ENCODE data around the gene XKR7. TPM values are rescaled to one million over a fixed set of nuclear protein-coding genes. Genes with fewer than 3 reads are reported as not detected.

XKR7 gene
- total RNA-seq, 4 donors from 2014 or later: not detected

GRCh38 chr20:31934968-31935764 lies 32.8 kb upstream of the XKR7 start:
- DNase-seq (ENCODE audit: low spot score in 2 of 2): no peak
- TF ChIP-seq POLR2AphosphoS5 (IDR thresholded peaks at IDR 0.05) (no peak), CTCF (IDR thresholded peaks at IDR 0.05) (no peak), EP300 (IDR thresholded peaks at IDR 0.05) (no peak), POLR2A (IDR thresholded peaks at IDR 0.05) (no peak)
- no peaks in the 10 kb centered on the region for H3K9me3 ChIP-seq

GRCh38 chr20:31936420-31936819 lies 31.5 kb upstream of the XKR7 start:
- Histone ChIP-seq H3K9me3 (no peaks in the 10 kb centered on the region), H3K27ac (no peak overlapping the region), H3K4me3 (no peak overlapping the region), H3K36me3 (no peaks in the 10 kb centered on the region), H3K4me1 (no peaks in the 10 kb centered on the region), H3K27me3 (no peaks in the 10 kb centered on the region)
- no peak for DNase-seq (ENCODE audit: low spot score in 2 of 2)
- 74% methylated on average over 4 of the region's 4 CpGs for WGBS
- TF ChIP-seq CTCF (IDR thresholded peaks at IDR 0.05) (no peak), EP300 (IDR thresholded peaks at IDR 0.05) (no peak), POLR2AphosphoS5 (IDR thresholded peaks at IDR 0.05) (no peak), POLR2A (IDR thresholded peaks at IDR 0.05) (no peak)

More at GRCh38 chr20:31934968-31935764, 32.8 kb upstream of the XKR7 start:
- WGBS: 73% methylated on average over 8 of the region's 8 CpGs
- H3K36me3 ChIP-seq: no peaks in the 10 kb centered on the region
- no peak overlapping the region for H3K4me3 ChIP-seq
- H3K27ac ChIP-seq: no peak overlapping the region
- H3K4me1 ChIP-seq: no peaks in the 10 kb centered on the region
- H3K27me3 ChIP-seq: no peaks in the 10 kb centered on the region

- no peak for DNase-seq (ENCODE audit: low spot score in 2 of 2)
- no peak for TF ChIP-seq POLR2A (IDR thresholded peaks at IDR 0.05)
- TF ChIP-seq EP300 (IDR thresholded peaks at IDR 0.05): no peak
- TF ChIP-seq CTCF (IDR thresholded peaks at IDR 0.05): no peak
- TF ChIP-seq POLR2AphosphoS5 (IDR thresholded peaks at IDR 0.05): no peak
- Histone ChIP-seq H3K4me3 (no peak overlapping the region), H3K4me1 (no peaks in the 10 kb centered on the region), H3K9me3 (no peaks in the 10 kb centered on the region), H3K27me3 (no peaks in the 10 kb centered on the region), H3K36me3 (no peaks in the 10 kb centered on the region), H3K27ac (no peak overlapping the region)
- 41% methylated on average over 1 of the region's 1 CpG for WGBS
Measured at GRCh38 chr20:31937820-31938219, 30.1 kb upstream of the XKR7 start.

- no peak for DNase-seq (ENCODE audit: low spot score in 2 of 2)
- Histone ChIP-seq H3K4me1 (peaks cover 2% of the 10 kb centered on the region), H3K4me3 (no peak overlapping the region), H3K27me3 (no peaks in the 10 kb centered on the region), H3K9me3 (no peaks in the 10 kb centered on the region), H3K36me3 (peaks cover 6% of the 10 kb centered on the region), H3K27ac (no peak overlapping the region)
- 94% methylated on average over 2 of the region's 2 CpGs for WGBS
- TF ChIP-seq POLR2AphosphoS5 (IDR thresholded peaks at IDR 0.05) (no peak), EP300 (IDR thresholded peaks at IDR 0.05) (no peak), POLR2A (IDR thresholded peaks at IDR 0.05) (no peak), CTCF (IDR thresholded peaks at IDR 0.05) (no peak)
Measured at GRCh38 chr20:31939661-31940060, 28.3 kb upstream of the XKR7 start.

- WGBS: 91% methylated on average over 1 of the region's 2 CpGs
- no peak for DNase-seq (ENCODE audit: low spot score in 2 of 2)
- Histone ChIP-seq H3K4me3 (no peak overlapping the region), H3K27me3 (no peaks in the 10 kb centered on the region), H3K36me3 (peaks cover 40% of the 10 kb centered on the region), H3K27ac (no peak overlapping the region), H3K9me3 (no peaks in the 10 kb centered on the region), H3K4me1 (peaks cover 2% of the 10 kb centered on the region)
- no peak for TF ChIP-seq POLR2AphosphoS5 (IDR thresholded peaks at IDR 0.05)
- no peak for TF ChIP-seq CTCF (IDR thresholded peaks at IDR 0.05)
- TF ChIP-seq EP300 (IDR thresholded peaks at IDR 0.05): no peak
- no peak for TF ChIP-seq POLR2A (IDR thresholded peaks at IDR 0.05)
Measured at GRCh38 chr20:31943052-31943471, 24.9 kb upstream of the XKR7 start.
